ENCODE measurements around the gene RAB3IL1.
"Not testable (repeated sequence)": the region's sequence is repeated elsewhere in the genome, so short reads cannot be mapped to it uniquely, and the experiment has no call there.

Gene RAB3IL1

GRCh38 chr11:61917334-61918109 is at the start of gene RAB3IL1:
RAB3IL1 (minus strand) TSS chr11:61917566; CDS start chr11:61917367, 199 bp downstream.
- no peak for DNase-seq (ENCODE audit: low read depth, low spot score)

DNA sequence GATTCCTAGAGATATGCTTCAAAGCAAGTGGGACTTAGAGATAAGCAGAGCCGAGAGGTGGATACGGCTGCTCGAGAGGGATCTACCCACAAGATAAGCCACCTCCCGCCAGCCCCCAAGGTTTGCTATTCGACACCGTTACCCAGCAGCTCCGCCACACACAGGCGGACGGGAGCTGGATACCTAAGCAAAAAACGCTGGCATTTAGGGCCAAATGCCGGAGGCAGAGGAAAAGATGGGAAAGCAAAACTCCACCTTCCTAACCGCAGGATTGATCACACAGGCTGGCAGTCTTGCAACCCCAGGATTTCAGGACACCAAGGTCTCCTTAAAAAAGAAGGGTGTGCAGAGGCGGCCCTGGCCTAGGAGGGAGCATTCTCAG is 49.4 kb upstream of the RAB3IL1 start:
- no peak for DNase-seq (ENCODE audit: low read depth, low spot score)

GRCh38 chr11:61964666-61965271 is 47.4 kb upstream of the RAB3IL1 start:
- DNase-seq (ENCODE audit: low read depth, low spot score), result not testable (repeated sequence)

- DNase-seq (ENCODE audit: low read depth, low spot score), result no peak
Observed at GRCh38 chr11:61964058-61964665, 46.8 kb upstream of the RAB3IL1 start.

DNA sequence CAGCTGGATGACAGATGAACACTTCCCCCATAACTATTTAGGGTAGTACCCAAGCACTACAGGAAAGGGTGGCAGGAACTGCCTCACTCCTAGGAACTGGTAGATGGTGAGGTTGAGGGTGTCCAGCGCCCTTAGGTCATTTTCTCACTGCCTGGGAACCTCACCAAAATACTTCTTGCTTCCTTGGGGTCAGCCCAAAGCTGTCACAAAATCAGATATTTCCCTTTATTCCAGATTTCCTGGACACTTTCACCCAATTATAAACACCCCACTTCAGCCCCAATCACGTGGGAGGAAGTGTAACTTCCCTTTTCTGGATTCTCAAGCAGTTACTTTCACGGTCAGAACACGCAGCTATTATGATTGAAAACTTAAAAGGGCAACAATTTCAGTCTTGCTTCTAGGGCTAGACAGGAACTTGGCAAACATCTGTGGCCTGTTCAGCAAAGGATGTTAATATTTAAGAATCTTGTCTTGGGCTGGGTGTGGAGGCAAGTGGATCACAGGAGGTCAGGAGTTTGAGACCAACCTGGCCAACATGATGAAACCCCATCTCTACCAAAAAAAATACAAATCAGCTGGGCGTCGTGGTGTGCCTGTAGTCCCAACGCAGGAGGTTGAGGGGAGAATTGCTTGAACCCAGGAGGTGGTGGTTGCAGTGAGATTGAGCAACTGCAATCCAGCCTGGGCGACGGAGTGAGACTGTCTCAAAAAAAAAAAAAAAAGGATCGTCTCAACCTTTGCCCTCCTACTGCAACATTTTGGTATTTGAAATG is 46.1 kb upstream of the RAB3IL1 start:
- no peak for DNase-seq (ENCODE audit: low read depth, low spot score)

GRCh38 chr11:61963016-61963281 is 45.6 kb upstream of the RAB3IL1 start:
- DNase-seq (ENCODE audit: low read depth, low spot score), result no peak

- no peak for DNase-seq (ENCODE audit: low read depth, low spot score)
Observed at GRCh38 chr11:61962213-61963015, 45.0 kb upstream of the RAB3IL1 start.

DNA sequence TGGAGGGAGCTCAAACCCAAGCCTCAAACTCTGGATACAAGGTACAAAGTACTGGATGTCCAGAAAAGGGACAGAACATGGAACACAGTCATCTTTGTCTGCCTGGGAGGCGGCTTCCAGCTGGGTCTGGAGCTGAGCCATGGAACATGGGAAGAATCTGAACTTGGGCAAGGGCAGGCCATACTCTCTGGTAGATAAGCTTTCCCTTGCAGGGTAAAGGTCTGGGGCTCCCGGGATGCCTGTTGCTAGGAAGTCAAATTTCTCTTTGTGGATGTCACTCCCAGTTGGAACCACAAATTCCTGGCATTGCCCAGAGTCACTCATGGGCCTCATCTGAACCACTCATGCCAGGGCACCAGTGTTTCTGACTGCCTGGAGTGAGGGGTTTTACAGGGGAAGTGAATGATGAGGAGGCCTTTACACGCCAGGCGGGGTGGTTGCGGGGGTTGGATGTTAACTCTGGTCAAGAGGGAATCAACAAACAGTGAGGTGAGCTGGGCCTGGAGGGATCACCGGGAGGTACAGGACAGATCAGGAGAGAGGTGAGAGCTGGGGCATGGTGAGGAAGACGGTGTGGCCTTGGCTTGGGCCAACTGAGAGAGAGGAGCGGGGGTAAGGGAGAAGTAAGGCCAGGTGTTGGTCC is 44.3 kb upstream of the RAB3IL1 start:
- no peak for DNase-seq (ENCODE audit: low read depth, low spot score)

GRCh38 chr11:61960532-61960931 is 43.2 kb upstream of the RAB3IL1 start:
- DNase-seq (ENCODE audit: low read depth, low spot score), result no peak

DNA sequence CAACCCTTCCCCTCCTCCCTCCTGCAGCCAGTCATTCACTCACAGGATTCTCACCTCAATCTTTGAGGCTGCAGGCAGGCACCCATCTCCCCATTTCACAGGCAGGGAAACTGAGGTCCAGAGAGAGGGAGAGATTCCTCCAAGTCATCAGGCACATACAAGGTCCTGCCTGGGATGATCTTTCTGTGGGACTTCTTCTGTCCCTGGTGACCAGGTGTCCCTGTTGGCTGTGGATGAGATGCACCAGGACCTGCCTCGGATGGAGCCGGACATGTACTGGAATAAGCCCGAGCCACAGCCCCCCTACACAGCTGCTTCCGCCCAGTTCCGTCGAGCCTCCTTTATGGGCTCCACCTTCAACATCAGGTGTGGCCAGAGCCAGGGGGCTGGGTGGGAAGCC is 42.3 kb upstream of the RAB3IL1 start:
- DNase-seq (ENCODE audit: low read depth, low spot score), result no peak

GRCh38 chr11:61959114-61959513 is 41.7 kb upstream of the RAB3IL1 start:
- no peak for DNase-seq (ENCODE audit: low read depth, low spot score)

GRCh38 chr11:61958590-61958989 is 41.2 kb upstream of the RAB3IL1 start:
- no peak for DNase-seq (ENCODE audit: low read depth, low spot score)

GRCh38 chr11:61957021-61957770 is 39.8 kb upstream of the RAB3IL1 start:
- DNase-seq (ENCODE audit: low read depth, low spot score), result no peak

DNA sequence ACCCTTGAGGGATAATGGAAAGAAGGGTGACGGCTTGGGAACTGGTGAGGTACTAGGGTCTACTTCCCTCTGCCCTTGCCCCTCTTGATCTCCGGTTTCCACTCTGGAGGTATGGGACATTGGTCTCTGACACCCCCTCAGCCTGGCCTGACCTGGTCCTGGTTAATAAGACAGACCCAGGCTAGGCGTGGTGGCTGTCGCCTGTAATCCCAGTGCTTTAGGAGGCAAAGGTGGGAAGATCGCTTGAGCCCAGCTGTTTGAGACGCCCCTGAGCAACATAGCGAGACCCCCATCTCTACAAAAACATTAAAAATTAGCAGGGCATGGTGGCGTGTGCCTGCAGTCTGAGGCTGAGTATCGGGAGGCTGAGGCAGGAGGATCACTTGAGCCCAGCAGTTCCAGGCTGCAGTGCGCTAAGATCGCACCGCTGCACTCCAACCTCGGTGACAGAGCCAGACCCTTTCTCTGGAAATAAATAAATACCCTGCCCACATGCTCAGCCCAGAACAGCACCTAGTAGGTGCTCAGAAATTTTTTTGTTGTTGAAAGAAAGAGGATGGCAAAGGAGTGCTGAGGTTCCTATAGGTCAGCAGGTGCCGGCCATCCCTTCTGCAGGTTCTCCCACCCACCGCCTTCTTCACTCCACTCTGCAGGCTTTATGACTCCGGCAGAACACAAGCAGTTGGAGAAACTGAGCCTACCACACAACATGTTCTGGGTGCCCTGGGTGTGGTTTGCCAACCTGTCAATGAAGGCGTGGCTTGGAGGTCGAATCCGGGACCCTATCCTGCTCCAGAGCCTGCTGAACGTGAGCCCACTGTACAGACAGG is 39.0 kb upstream of the RAB3IL1 start:
- DNase-seq (ENCODE audit: low read depth, low spot score), result no peak

- peak; percentile 75 for DNase-seq (ENCODE audit: low read depth, low spot score)
Observed at GRCh38 chr11:61955422-61956135, 38.2 kb upstream of the RAB3IL1 start.

DNA sequence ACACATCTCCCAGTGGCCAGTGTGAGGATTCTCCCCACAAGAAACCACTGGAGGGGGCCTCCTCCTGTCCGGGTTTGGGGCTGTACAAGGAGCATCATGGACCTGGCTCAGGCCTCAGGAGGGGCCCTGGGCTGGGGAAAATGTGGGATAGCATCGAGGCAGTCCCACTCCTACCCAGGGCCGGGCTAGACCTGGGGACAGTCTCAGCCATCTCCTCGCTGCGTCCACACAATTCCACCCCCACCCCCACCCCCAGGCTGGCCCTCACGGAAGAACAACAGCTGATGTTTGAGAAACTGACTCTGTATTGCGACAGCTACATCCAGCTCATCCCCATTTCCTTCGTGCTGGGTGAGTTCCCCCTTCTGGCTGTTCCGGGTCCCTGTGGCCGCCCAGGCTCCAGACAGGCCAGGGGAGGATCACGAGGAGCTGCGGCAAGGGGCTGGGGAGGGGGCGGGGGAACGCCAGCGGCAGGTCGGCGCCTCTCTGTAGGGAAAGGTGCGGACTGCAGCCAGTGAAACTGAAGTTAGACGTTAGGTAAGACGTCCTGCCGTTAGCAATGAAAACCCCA is 37.6 kb upstream of the RAB3IL1 start:
- no peak for DNase-seq (ENCODE audit: low read depth, low spot score)

DNA sequence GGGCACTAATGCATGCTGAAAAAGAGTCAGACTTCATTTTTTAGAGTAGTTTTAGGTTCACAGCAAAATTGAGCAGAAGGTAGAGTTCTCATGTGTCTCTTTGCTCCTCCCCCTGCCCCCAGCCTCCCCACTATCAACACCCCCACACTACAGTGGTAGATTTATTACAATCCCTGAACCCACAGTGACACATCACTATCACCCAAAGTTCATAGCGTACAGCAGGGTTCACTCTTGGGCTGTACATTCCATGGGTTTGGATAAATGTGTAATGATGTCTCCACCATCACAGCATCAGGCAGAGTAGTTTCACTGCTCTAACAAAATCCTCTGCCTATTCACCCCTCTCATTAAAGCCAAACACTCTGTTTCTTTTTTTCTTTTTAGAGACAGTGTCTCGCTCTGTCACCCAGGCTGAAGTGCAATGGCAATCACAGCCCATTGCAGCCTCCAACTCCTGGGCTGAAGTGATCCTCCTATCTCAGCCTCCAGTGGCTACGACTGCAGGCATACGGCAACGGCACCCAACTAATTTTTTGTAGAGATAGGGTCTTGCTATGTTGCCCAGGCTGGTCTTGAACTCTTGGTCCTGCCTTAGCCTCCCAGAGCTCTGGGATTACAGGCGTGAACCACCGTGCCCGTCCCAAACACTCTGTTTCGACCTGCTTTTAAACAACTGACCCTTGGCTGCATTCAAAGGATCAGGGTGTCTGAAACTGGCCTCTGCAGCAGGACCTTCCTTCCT is 36.9 kb upstream of the RAB3IL1 start:
- DNase-seq (ENCODE audit: low read depth, low spot score), result no peak

- DNase-seq (ENCODE audit: low read depth, low spot score), result not testable (repeated sequence)
Observed at GRCh38 chr11:61953632-61954031, 36.3 kb upstream of the RAB3IL1 start.
